ENCODE measurements around the gene KRT74. TPM values are rescaled to one million over a fixed set of nuclear protein-coding genes. Genes with fewer than 3 reads are reported as not detected.

KRT74 gene
- total RNA-seq, 1 experiment from 2014 or later: not detected

GRCh38 chr12:52540531-52540930 is 33.1 kb downstream of the KRT74 start:
- Histone ChIP-seq H3F3A (ENCODE audit: low read length, unreplicated experiment) (no peaks in the 10 kb centered on the region), H3K27me3 (ENCODE audit: low read length) (no peaks in the 10 kb centered on the region), H3K9ac (ENCODE audit: low read length) (no peak overlapping the region), H3K4me1 (ENCODE audit: insufficient read depth, low read length) (peaks cover 19% of the 10 kb centered on the region), H3K4me3 (ENCODE audit: low read length) (no peak overlapping the region), H3K27ac (ENCODE audit: low read length) (no peak overlapping the region), H3K36me3 (ENCODE audit: low read depth, low read length) (no peaks in the 10 kb centered on the region), H3K79me2 (ENCODE audit: low read length) (no peaks in the 10 kb centered on the region), H4K20me1 (ENCODE audit: low read length) (no peaks in the 10 kb centered on the region), H2AFZ (ENCODE audit: low read length) (no peak overlapping the region), H3K9me3 (ENCODE audit: low read length) (no peaks in the 10 kb centered on the region), H3K9me2 (replicated peaks; ENCODE audit: low read length) (no peaks in the 10 kb centered on the region), H3K4me2 (ENCODE audit: low read length) (no peak overlapping the region)
- no TSS peak for BruUV-seq (replicated peaks)
- ATAC-seq: no peak
- TF ChIP-seq EZH2 (IDR thresholded peaks at IDR 0.05; ENCODE audit: low read length, unreplicated experiment) (no peak), EZH2phosphoT487 (IDR thresholded peaks at IDR 0.05; ENCODE audit: borderline replicate concordance, low read length) (no peak)
- TF ChIP-seq, protein P1, sequence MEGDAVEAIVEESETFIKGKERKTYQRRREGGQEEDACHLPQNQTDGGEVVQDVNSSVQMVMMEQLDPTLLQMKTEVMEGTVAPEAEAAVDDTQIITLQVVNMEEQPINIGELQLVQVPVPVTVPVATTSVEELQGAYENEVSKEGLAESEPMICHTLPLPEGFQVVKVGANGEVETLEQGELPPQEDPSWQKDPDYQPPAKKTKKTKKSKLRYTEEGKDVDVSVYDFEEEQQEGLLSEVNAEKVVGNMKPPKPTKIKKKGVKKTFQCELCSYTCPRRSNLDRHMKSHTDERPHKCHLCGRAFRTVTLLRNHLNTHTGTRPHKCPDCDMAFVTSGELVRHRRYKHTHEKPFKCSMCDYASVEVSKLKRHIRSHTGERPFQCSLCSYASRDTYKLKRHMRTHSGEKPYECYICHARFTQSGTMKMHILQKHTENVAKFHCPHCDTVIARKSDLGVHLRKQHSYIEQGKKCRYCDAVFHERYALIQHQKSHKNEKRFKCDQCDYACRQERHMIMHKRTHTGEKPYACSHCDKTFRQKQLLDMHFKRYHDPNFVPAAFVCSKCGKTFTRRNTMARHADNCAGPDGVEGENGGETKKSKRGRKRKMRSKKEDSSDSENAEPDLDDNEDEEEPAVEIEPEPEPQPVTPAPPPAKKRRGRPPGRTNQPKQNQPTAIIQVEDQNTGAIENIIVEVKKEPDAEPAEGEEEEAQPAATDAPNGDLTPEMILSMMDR (conservative IDR thresholded peaks at IDR 0.05; ENCODE audit: low read depth, low read length): no peak
- no peak for DNase-seq
- POLR2A ChIA-PET (ENCODE audit: unreplicated experiment): no interaction called here
- intact Hi-C loops (cut with micrococcal nuclease): no loop called here
- CTCF ChIA-PET: no interaction called here

DNA sequence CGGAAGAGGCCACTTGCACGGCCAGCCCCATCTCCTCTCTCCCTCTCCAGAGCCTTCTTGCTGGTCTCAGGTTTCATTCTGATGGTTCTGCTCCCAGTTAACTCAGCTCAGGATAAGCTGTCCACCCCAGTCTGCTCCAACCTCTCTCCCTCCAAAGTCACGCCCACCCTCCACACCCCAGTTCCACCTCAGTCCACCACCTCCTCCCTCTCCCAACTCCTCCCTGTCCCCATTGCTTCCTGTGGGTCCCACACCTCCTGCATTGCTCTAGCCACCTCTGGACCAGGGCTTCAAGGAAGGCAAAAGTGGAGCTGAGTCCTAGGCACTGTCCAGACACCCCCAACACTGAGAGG is 33.8 kb downstream of the KRT74 start:
- intact Hi-C loops (cut with micrococcal nuclease): no loop called here
- no peaks in the 10 kb centered on the region for H3K27me3 ChIP-seq (ENCODE audit: low read length)
- ATAC-seq (no peak), DNase-seq (no peak)
- no peaks in the 10 kb centered on the region for H3K79me2 ChIP-seq (ENCODE audit: low read length)
- no peaks in the 10 kb centered on the region for H3K9me2 ChIP-seq (replicated peaks; ENCODE audit: low read length)
- H3K4me3 ChIP-seq (ENCODE audit: low read length): no peak overlapping the region
- no peaks in the 10 kb centered on the region for H4K20me1 ChIP-seq (ENCODE audit: low read length)
- no peak overlapping the region for H2AFZ ChIP-seq (ENCODE audit: low read length)
- ChIA-PET POLR2A (ENCODE audit: unreplicated experiment) (no interaction called here), CTCF (no interaction called here)
- no TSS peak for BruUV-seq (replicated peaks)
- peaks cover 19% of the 10 kb centered on the region for H3K4me1 ChIP-seq (ENCODE audit: insufficient read depth, low read length)
- no peaks in the 10 kb centered on the region for H3K36me3 ChIP-seq (ENCODE audit: low read depth, low read length)
- no peaks in the 10 kb centered on the region for H3K9me3 ChIP-seq (ENCODE audit: low read length)
- no peak overlapping the region for H3K9ac ChIP-seq (ENCODE audit: low read length)
- TF ChIP-seq EZH2 (IDR thresholded peaks at IDR 0.05; ENCODE audit: low read length, unreplicated experiment): no peak
- no peak for TF ChIP-seq EZH2phosphoT487 (IDR thresholded peaks at IDR 0.05; ENCODE audit: borderline replicate concordance, low read length)
- TF ChIP-seq, protein P1 (conservative IDR thresholded peaks at IDR 0.05; ENCODE audit: low read depth, low read length): no peak
- H3K4me2 ChIP-seq (ENCODE audit: low read length): 0 out of 2 replicates have a peak overlapping the region, but pooled peaks have one; percentile 70
- no peaks in the 10 kb centered on the region for H3F3A ChIP-seq (ENCODE audit: low read length, unreplicated experiment)
- no peak overlapping the region for H3K27ac ChIP-seq (ENCODE audit: low read length)

DNA sequence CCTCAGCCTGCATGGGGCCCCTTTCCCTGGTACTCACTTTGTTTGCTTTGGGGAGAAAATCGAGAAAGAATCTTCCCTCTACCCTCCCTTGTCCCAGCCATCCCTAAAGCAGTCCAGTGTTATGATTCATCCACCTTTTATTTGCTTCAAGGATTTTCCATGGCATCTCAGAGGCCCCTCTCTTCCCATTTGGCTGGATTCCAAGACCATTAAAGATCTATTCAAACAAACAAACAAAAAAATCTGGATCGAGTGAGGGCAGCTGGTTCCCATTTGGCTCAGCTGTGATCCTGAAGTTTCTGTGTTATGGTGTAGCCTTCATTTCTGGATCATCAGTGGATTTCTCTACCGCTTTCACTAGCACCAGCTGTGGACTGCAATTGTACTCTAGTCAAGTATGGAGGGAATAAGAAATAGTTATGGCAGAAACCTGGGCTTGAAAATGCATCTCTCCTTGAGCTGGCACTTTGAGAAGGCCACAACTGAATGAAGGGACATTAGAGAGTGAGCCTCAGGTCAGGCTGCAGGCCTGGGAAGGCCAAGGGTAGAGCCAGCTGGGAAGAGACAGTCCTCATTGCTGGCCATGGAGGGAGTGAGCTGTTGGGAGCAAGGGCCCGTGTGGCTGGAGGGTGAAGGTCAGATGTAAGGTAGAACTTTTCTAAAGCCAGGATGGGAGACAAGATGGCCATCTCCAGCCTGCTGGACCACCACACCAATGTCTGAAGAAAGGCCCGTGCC is 34.4 kb downstream of the KRT74 start:
- H3K36me3 ChIP-seq (ENCODE audit: low read depth, low read length): no peaks in the 10 kb centered on the region
- H3K27ac ChIP-seq (ENCODE audit: low read length): no peak overlapping the region
- no peaks in the 10 kb centered on the region for H3K27me3 ChIP-seq (ENCODE audit: low read length)
- DNase-seq: peak; percentile 93
- peak; percentile 93 for ATAC-seq
- H3F3A ChIP-seq (ENCODE audit: low read length, unreplicated experiment): no peaks in the 10 kb centered on the region
- POLR2A ChIA-PET (ENCODE audit: unreplicated experiment): no interaction called here
- H3K9ac ChIP-seq (ENCODE audit: low read length): no peak overlapping the region
- peaks cover 19% of the 10 kb centered on the region for H3K4me1 ChIP-seq (ENCODE audit: insufficient read depth, low read length)
- no peaks in the 10 kb centered on the region for H4K20me1 ChIP-seq (ENCODE audit: low read length)
- no peaks in the 10 kb centered on the region for H3K9me3 ChIP-seq (ENCODE audit: low read length)
- H3K4me2 ChIP-seq (ENCODE audit: low read length): peak overlapping the region; percentile 70
- H3K79me2 ChIP-seq (ENCODE audit: low read length): no peaks in the 10 kb centered on the region
- TF ChIP-seq EZH2phosphoT487 (IDR thresholded peaks at IDR 0.05; ENCODE audit: borderline replicate concordance, low read length) (no peak), EZH2 (IDR thresholded peaks at IDR 0.05; ENCODE audit: low read length, unreplicated experiment) (no peak)
- TF ChIP-seq, protein P1 (conservative IDR thresholded peaks at IDR 0.05; ENCODE audit: low read depth, low read length): no peak
- CTCF ChIA-PET: no interaction called here
- no peaks in the 10 kb centered on the region for H3K9me2 ChIP-seq (replicated peaks; ENCODE audit: low read length)
- H3K4me3 ChIP-seq (ENCODE audit: low read length): no peak overlapping the region
- intact Hi-C loops (cut with micrococcal nuclease): no loop called here
- H2AFZ ChIP-seq (ENCODE audit: low read length): no peak overlapping the region
- BruUV-seq (replicated peaks): no TSS peak

All from PC-3 (cell line).